BE2C (cell line): Measurements from ENCODE around the gene RNASEH2A.

Experiments
- DNase-seq: peaks from one replicate; pipeline ENCODE4 v3.0.0-alpha.2; 2020
- H3K27me3 ChIP-seq: fragments of 250-450 bp; sonication (Bioruptor Pico); 2 replicates; pipeline ENCODE4 v1.5.1; 2020; ENCODE audit warnings: mild to moderate bottlenecking
- H3K36me3 ChIP-seq: fragments of 250-450 bp; sonication (Bioruptor Pico); 2 replicates; pipeline ENCODE4 v1.5.1; 2020; ENCODE audit warnings: mild to moderate bottlenecking
- H3K4me1 ChIP-seq: fragments of 250-450 bp; sonication (Bioruptor Pico); 2 replicates; pipeline ENCODE4 v1.5.1; 2020
- H3K4me3 ChIP-seq: 2 replicates; pipeline ENCODE4 v1.5.1; 2011; ENCODE audit warnings: low read depth, low read length
- H3K9me3 ChIP-seq: fragments of 250-450 bp; sonication (Bioruptor Pico); 2 replicates; pipeline ENCODE4 v1.5.1; 2020
- CTCF ChIP-seq: IDR thresholded peaks from 2 replicates; pipeline ENCODE4 v1.5.1; 2012; ENCODE audit warnings: mild to moderate bottlenecking, low read depth, low read length

RNASEH2A gene

GRCh38 chr19:12779162-12779993 lies 27.0 kb upstream of the RNASEH2A start:
- peak; percentile 25; the same call in 1 of the 2 replicates for TF ChIP-seq CTCF
- Histone ChIP-seq H3K4me1 (peaks cover 25% of the 10 kb centered on the region), H3K9me3 (no peaks in the 10 kb centered on the region), H3K4me3 (peak overlapping the region; percentile 65), H3K27me3 (no peaks in the 10 kb centered on the region), H3K36me3 (no peaks in the 10 kb centered on the region)
- DNase-seq: peak; percentile 78

GRCh38 chr19:12782174-12782423 lies 24.3 kb upstream of the RNASEH2A start:
- Histone ChIP-seq H3K27me3 (no peaks in the 10 kb centered on the region), H3K36me3 (no peaks in the 10 kb centered on the region), H3K4me3 (peak overlapping the region; percentile 59), H3K9me3 (no peaks in the 10 kb centered on the region), H3K4me1 (peaks cover 42% of the 10 kb centered on the region)
- no peak for DNase-seq
- no peak for TF ChIP-seq CTCF

- Histone ChIP-seq H3K4me1 (peaks cover 42% of the 10 kb centered on the region), H3K36me3 (no peaks in the 10 kb centered on the region), H3K4me3 (peak overlapping the region; percentile 59), H3K27me3 (no peaks in the 10 kb centered on the region), H3K9me3 (no peaks in the 10 kb centered on the region)
- DNase-seq: peak; percentile 91
- TF ChIP-seq CTCF: 0 out of 2 replicates have a peak, but pooled peaks have one; percentile 8
These were observed 23.7 kb upstream of the RNASEH2A start for GRCh38 chr19:12782424-12783290.

GRCh38 chr19:12783291-12783848 lies 23.0 kb upstream of the RNASEH2A start:
- no peak for DNase-seq
- Histone ChIP-seq H3K27me3 (no peaks in the 10 kb centered on the region), H3K36me3 (no peaks in the 10 kb centered on the region), H3K9me3 (no peaks in the 10 kb centered on the region), H3K4me3 (peak overlapping the region; percentile 59), H3K4me1 (peaks cover 49% of the 10 kb centered on the region)
- no peak for TF ChIP-seq CTCF

GRCh38 chr19:12783849-12784393 lies 22.5 kb upstream of the RNASEH2A start:
- no peak for TF ChIP-seq CTCF
- H3K9me3 ChIP-seq: no peaks in the 10 kb centered on the region
- peaks cover 49% of the 10 kb centered on the region for H3K4me1 ChIP-seq
- H3K27me3 ChIP-seq: no peaks in the 10 kb centered on the region
- DNase-seq: no peak
- H3K36me3 ChIP-seq: no peaks in the 10 kb centered on the region
- no peak overlapping the region for H3K4me3 ChIP-seq
